ENCODE measurements around the gene KCNAB1. TPM values are rescaled to one million over a fixed set of nuclear protein-coding genes. Genes with fewer than 3 reads are reported as not detected.

The KCNAB1 gene
- total RNA-seq, 1 experiment from 2014 or later = 1.4 TPM

- Histone ChIP-seq H4K20me1 (ENCODE audit: insufficient read depth) (no peaks in the 10 kb centered on the region), H3K79me2 (ENCODE audit: low read depth) (no peaks in the 10 kb centered on the region), H3K27me3 (ENCODE audit: insufficient read depth, low read depth) (no peaks in the 10 kb centered on the region), H3K9me2 (ENCODE audit: insufficient read depth) (peaks cover 8% of the 10 kb centered on the region), H3K27ac (no peak overlapping the region), H3K4me3 (no peak overlapping the region), H3K4me2 (no peak overlapping the region), H3K4me1 (replicated peaks; ENCODE audit: insufficient read depth) (peaks cover 14% of the 10 kb centered on the region), H3K36me3 (ENCODE audit: low read depth) (no peaks in the 10 kb centered on the region), H2AFZ (no peak overlapping the region), H3F3A (ENCODE audit: insufficient read depth, low read depth) (peaks cover 4% of the 10 kb centered on the region), H3K9me3 (ENCODE audit: insufficient read depth, low read depth) (no peaks in the 10 kb centered on the region)
- ChIA-PET CTCF (no interaction called here), POLR2A (ENCODE audit: unreplicated experiment) (no interaction called here)
- intact Hi-C loops (cut with micrococcal nuclease; ENCODE audit: unreplicated experiment) = no loop called here
- DNase-seq = no peak
- TF ChIP-seq CTCF (conservative IDR thresholded peaks at IDR 0.05) = no peak
- TF ChIP-seq EZH2 (IDR thresholded peaks at IDR 0.05; ENCODE audit: low read depth) = no peak
- BruUV-seq (replicated peaks) = no TSS peak
These were observed 368.4 kb downstream of the KCNAB1 start for GRCh38 chr3:156488767-156489166.

- BruUV-seq (replicated peaks) = no TSS peak
- no peak for DNase-seq
- Histone ChIP-seq H3K4me2 (no peak overlapping the region), H3K4me1 (replicated peaks; ENCODE audit: insufficient read depth) (peaks cover 7% of the 10 kb centered on the region), H3K27ac (no peak overlapping the region), H3K9me2 (ENCODE audit: insufficient read depth) (peaks cover 8% of the 10 kb centered on the region), H3K79me2 (ENCODE audit: low read depth) (no peaks in the 10 kb centered on the region), H3K4me3 (no peak overlapping the region), H4K20me1 (ENCODE audit: insufficient read depth) (no peaks in the 10 kb centered on the region), H3K9me3 (ENCODE audit: insufficient read depth, low read depth) (no peaks in the 10 kb centered on the region), H3F3A (ENCODE audit: insufficient read depth, low read depth) (no peaks in the 10 kb centered on the region), H3K36me3 (ENCODE audit: low read depth) (no peaks in the 10 kb centered on the region), H2AFZ (no peak overlapping the region), H3K27me3 (ENCODE audit: insufficient read depth, low read depth) (no peaks in the 10 kb centered on the region)
- ChIA-PET POLR2A (ENCODE audit: unreplicated experiment) (no interaction called here), CTCF (no interaction called here)
- TF ChIP-seq EZH2 (IDR thresholded peaks at IDR 0.05; ENCODE audit: low read depth) = no peak
- no peak for TF ChIP-seq CTCF (conservative IDR thresholded peaks at IDR 0.05)
- intact Hi-C loops (cut with micrococcal nuclease; ENCODE audit: unreplicated experiment) = no loop called here
These were observed 369.1 kb downstream of the KCNAB1 start for GRCh38 chr3:156489462-156489911.

- Histone ChIP-seq H3K9me2 (ENCODE audit: insufficient read depth) (peaks cover 8% of the 10 kb centered on the region), H3K27ac (no peak overlapping the region), H2AFZ (no peak overlapping the region), H3K9me3 (ENCODE audit: insufficient read depth, low read depth) (no peaks in the 10 kb centered on the region; the same call in 1 of the 2 replicates), H3K36me3 (ENCODE audit: low read depth) (no peaks in the 10 kb centered on the region), H3K79me2 (ENCODE audit: low read depth) (no peaks in the 10 kb centered on the region), H3F3A (ENCODE audit: insufficient read depth, low read depth) (no peaks in the 10 kb centered on the region), H3K27me3 (ENCODE audit: insufficient read depth, low read depth) (no peaks in the 10 kb centered on the region), H3K4me3 (no peak overlapping the region), H4K20me1 (ENCODE audit: insufficient read depth) (no peaks in the 10 kb centered on the region), H3K4me1 (replicated peaks; ENCODE audit: insufficient read depth) (no peaks in the 10 kb centered on the region), H3K4me2 (no peak overlapping the region)
- CTCF ChIA-PET = no interaction called here
- POLR2A ChIA-PET (ENCODE audit: unreplicated experiment) = no interaction called here
- no TSS peak for BruUV-seq (replicated peaks)
- no peak for DNase-seq
- TF ChIP-seq CTCF (conservative IDR thresholded peaks at IDR 0.05) (no peak), EZH2 (IDR thresholded peaks at IDR 0.05; ENCODE audit: low read depth) (no peak)
- intact Hi-C loops (cut with micrococcal nuclease; ENCODE audit: unreplicated experiment) = no loop called here
These were observed 370.8 kb downstream of the KCNAB1 start for GRCh38 chr3:156491192-156491591.

All from PC-9 (cell line).